Choroid plexus epithelial cell (primary cell): Measurements from ENCODE around the gene FILIP1L.

Experiments
- DNase-seq: peaks from one replicate; pipeline ENCODE4 v3.0.0-alpha.2; 2010; ENCODE audit warnings: low read depth
- H3K4me3 ChIP-seq: 2 replicates; pipeline ENCODE4 v1.5.1; 2011; ENCODE audit warnings: low read depth, mild to moderate bottlenecking, control low read depth, low read length, moderate library complexity
- TF ChIP-seq, protein P1 (sequence below): conservative IDR thresholded peaks from 2 replicates; pipeline ENCODE4 v1.5.1; 2011; ENCODE audit warnings: low read depth, mild to moderate bottlenecking, control low read depth, inconsistent platforms, low read length, moderate library complexity

FILIP1L gene

DNA sequence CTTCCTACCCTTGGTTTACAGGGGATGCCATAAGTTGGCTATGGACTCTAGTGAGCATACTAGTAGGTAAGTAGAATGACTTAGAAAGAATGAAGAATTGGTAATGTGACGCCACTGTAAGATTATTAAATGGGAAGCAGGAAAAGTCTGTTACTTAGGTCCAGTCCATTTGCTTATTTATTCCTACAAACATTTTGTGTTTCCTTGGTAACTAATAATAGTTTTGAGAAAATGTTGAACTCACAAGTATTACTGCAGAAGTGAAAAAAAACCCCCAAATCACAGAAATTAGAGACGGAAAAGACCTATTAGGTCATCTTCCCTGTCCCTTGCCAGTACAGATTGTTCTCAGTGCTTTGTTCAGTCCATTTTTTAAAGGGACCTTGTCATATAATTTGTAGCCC, 233.2 kb downstream of the FILIP1L start:
- no peak overlapping the region for H3K4me3 ChIP-seq
- DNase-seq: peak; percentile 68
- TF ChIP-seq, protein P1, sequence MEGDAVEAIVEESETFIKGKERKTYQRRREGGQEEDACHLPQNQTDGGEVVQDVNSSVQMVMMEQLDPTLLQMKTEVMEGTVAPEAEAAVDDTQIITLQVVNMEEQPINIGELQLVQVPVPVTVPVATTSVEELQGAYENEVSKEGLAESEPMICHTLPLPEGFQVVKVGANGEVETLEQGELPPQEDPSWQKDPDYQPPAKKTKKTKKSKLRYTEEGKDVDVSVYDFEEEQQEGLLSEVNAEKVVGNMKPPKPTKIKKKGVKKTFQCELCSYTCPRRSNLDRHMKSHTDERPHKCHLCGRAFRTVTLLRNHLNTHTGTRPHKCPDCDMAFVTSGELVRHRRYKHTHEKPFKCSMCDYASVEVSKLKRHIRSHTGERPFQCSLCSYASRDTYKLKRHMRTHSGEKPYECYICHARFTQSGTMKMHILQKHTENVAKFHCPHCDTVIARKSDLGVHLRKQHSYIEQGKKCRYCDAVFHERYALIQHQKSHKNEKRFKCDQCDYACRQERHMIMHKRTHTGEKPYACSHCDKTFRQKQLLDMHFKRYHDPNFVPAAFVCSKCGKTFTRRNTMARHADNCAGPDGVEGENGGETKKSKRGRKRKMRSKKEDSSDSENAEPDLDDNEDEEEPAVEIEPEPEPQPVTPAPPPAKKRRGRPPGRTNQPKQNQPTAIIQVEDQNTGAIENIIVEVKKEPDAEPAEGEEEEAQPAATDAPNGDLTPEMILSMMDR: no peak

DNA sequence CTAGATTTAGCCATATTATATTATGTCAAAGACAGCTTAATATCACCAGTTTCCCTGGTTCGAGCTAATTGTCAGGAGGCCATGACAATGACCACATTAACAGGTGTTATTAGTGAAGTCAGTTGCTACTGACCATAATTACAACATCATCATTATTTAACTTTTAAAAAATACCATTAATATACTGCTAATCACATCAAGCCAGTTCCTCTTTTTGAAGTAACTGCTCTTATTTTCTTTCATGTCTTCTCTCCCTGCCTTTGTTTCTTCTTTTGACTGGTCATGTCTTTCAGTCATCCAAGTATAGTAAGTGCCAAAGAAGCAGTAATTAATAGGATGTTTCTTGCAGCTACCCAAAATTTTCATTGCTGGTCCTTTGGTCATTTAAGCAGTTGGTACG, 235.0 kb downstream of the FILIP1L start:
- TF ChIP-seq, protein P1: no peak
- no peak for DNase-seq
- H3K4me3 ChIP-seq: no peak overlapping the region

DNA sequence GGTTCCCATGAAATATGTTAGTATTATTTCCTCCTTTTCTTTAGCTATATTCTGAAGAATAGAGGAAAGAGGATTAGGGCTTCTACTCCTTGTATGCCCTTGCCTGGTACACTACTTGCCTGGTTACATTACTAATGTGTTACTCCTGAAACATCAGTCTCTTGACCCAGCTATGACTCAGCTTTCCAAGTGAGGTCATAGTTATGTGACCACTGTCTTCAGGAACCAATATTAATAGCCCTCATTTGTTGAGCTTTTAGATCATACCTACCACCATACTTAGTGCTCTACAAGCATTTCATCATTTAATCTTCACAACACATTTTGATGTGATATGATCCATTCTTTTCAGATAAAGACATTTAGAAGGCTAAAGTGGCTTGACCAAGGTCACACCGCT, 236.3 kb downstream of the FILIP1L start:
- DNase-seq: peak; percentile 80
- H3K4me3 ChIP-seq: no peak overlapping the region
- TF ChIP-seq, protein P1: no peak

DNA sequence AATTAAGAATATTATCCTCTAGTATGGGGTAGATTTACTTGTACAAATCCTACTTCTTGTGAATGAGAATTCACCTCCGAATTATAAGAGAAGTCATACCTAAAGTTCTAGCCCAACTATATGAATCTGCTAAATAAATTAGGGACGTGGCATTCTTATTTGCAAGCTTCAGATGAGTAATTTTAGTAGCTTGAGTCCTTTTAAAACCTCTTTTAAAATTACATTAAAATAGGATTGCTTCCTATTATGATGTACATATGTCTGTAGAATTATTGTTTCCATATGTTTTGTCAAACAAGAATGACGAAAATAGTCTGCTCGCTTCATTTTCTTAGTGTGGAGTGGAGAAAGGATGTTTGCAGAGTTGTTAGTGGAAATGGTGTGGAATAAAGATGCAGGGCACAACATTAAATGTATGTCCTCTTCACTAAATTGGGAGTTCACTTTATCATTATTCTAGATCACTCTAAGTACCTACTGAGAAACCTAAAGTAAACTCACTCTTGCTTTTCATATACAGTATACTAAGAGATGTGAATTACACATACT, 237.2 kb downstream of the FILIP1L start:
- no peak overlapping the region for H3K4me3 ChIP-seq
- TF ChIP-seq, protein P1: no peak
- DNase-seq: no peak

DNA sequence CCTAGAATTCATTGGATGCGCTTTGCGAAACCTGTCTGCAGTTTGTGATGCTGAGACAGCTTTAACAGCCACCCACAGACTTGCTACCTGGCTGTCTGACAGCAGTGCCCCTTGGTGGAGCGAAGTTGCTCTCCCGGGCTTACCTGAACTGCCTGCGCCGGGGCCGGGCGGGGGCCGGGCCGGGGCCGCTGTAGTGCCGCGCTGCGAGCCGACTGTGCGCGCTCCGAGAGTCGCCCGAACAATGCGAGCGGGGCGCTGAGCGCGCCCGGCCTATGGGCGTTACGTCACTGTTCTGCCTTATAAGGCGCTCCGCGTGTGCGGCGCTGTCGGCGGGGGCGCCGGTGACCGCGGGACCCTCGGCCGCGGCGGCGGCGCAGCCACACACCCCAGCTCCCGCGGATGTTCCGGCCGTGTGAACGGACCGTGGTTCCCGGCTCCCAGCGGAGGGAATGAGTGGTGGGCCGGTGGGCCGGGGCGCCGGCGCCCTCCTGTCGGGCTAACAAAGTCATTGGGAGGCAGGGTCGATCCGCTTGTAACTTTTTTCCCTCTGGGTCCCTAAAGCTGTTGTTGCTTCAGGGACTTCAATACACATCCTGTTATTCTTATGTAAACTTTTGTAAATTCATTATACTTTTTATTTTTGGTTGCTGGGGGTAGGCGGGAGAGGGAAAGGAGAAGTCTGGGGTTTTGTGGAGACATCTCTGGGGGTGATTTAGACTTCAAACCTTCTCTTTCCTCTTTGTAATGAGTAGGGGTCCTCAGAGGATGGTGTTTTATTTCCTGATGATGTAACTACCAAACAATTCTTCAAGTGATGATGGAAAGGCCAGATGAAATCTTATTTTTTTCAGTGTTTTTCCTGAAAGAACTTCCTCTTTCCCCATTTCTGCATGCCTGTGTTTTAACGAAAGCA, 238.1 kb downstream of the FILIP1L start:
- peak; percentile 86 for DNase-seq

DNA sequence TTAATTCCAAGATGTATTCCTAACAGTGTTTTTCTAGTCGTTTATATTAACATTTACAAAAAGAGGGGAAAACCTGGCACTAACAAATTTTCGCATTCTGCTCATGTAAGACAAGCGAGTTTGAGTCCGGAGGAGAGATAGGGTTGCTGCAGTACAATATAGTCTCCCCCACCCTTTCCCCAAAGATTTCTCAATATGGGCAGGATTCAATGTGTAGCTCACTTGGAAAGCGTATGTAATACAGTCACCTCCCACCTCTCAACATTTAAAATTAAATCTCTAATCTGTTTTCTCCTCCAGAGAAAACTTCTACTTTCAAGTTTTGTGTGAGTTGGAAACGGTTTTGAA, 238.7 kb downstream of the FILIP1L start:
- peak overlapping the region; percentile 86 for H3K4me3 ChIP-seq
- DNase-seq: peak; percentile 79
- TF ChIP-seq, protein P1: no peak

More for the DNA sequence above, 238.1 kb downstream of the FILIP1L start:
- TF ChIP-seq, protein P1: no peak
- H3K4me3 ChIP-seq: peak overlapping the region; percentile 86
